ENCODE data around the gene COMT.

The COMT gene

GRCh38 chr22:19986011-19986409 lies 44.4 kb downstream of the COMT start:
- intact Hi-C loops (cut with DNase I) = no loop called here
- no peak for DNase-seq

GRCh38 chr22:19986410-19987341 lies 45.1 kb downstream of the COMT start:
- DNase-seq = peak; percentile 43 to 91 (median 72)
- intact Hi-C loops (cut with DNase I) = no loop called here

- DNase-seq = no peak
- intact Hi-C loops (cut with DNase I) = no loop called here
These were observed 46.1 kb downstream of the COMT start for GRCh38 chr22:19987394-19988306.

GRCh38 chr22:19988331-19988808 lies 46.8 kb downstream of the COMT start:
- no peak for DNase-seq
- intact Hi-C loops (cut with DNase I) = no loop called here

- no peak for DNase-seq
- intact Hi-C loops (cut with DNase I) = no loop called here
These were observed 47.6 kb downstream of the COMT start for GRCh38 chr22:19988965-19989724.

GRCh38 chr22:19989725-19990067 lies 48.1 kb downstream of the COMT start:
- no peak for DNase-seq
- intact Hi-C loops (cut with DNase I) = no loop called here

GRCh38 chr22:19990188-19990587 lies 48.6 kb downstream of the COMT start:
- DNase-seq = no peak
- intact Hi-C loops (cut with DNase I) = no loop called here

GRCh38 chr22:19990609-19991394 lies 49.2 kb downstream of the COMT start:
- intact Hi-C loops (cut with DNase I) = no loop called here
- DNase-seq = no peak

- DNase-seq = no peak
- intact Hi-C loops (cut with DNase I) = no loop called here
These were observed 49.7 kb downstream of the COMT start for GRCh38 chr22:19991395-19991644.

- intact Hi-C loops (cut with DNase I) = no loop called here
- DNase-seq = peak in 14 of 42 donors; percentile 42 to 70 (median 52)
These were observed 50.3 kb downstream of the COMT start for GRCh38 chr22:19991645-19992451.

GRCh38 chr22:19992481-19992911 lies 50.9 kb downstream of the COMT start:
- no peak for DNase-seq
- intact Hi-C loops (cut with DNase I) = no loop called here

GRCh38 chr22:19992921-19993355 lies 51.4 kb downstream of the COMT start:
- intact Hi-C loops (cut with DNase I) = no loop called here
- no peak for DNase-seq

GRCh38 chr22:19993926-19994325 lies 52.4 kb downstream of the COMT start:
- no peak for DNase-seq
- intact Hi-C loops (cut with DNase I) = no loop called here

- DNase-seq = no peak
- intact Hi-C loops (cut with DNase I) = no loop called here
These were observed 53.5 kb downstream of the COMT start for GRCh38 chr22:19994851-19995610.

GRCh38 chr22:19995611-19996339 lies 54.2 kb downstream of the COMT start:
- no peak for DNase-seq
- intact Hi-C loops (cut with DNase I) = no loop called here

- intact Hi-C loops (cut with DNase I) = no loop called here
- no peak for DNase-seq
These were observed 55.3 kb downstream of the COMT start for GRCh38 chr22:19996694-19997384.

All from head of caudate nucleus (tissue), 42 donors.